PC-9 (cell line): ENCODE data around the gene PTH1R.

Experiments used
- EZH2 ChIP-seq: fragments of 200-600 bp; sonication (generic); IDR thresholded peaks from 2 replicates; pipeline ENCODE4 v1.8.0; 2017; ENCODE audit warnings: antibody characterized with exemption, low read depth
- TF ChIP-seq, protein P1 (sequence below): fragments of 200-600 bp; sonication (generic); conservative IDR thresholded peaks from 2 replicates; pipeline ENCODE4 v1.6.1; 2017; ENCODE audit warnings: mixed run types, antibody characterized with exemption, mild to moderate bottlenecking, moderate library complexity

- TF ChIP-seq, protein P1, sequence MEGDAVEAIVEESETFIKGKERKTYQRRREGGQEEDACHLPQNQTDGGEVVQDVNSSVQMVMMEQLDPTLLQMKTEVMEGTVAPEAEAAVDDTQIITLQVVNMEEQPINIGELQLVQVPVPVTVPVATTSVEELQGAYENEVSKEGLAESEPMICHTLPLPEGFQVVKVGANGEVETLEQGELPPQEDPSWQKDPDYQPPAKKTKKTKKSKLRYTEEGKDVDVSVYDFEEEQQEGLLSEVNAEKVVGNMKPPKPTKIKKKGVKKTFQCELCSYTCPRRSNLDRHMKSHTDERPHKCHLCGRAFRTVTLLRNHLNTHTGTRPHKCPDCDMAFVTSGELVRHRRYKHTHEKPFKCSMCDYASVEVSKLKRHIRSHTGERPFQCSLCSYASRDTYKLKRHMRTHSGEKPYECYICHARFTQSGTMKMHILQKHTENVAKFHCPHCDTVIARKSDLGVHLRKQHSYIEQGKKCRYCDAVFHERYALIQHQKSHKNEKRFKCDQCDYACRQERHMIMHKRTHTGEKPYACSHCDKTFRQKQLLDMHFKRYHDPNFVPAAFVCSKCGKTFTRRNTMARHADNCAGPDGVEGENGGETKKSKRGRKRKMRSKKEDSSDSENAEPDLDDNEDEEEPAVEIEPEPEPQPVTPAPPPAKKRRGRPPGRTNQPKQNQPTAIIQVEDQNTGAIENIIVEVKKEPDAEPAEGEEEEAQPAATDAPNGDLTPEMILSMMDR = no peak
- no peak for TF ChIP-seq EZH2
These were observed 2.0 kb upstream of the PTH1R start for GRCh38 chr3:46875560-46875959.
